Measurements from ENCODE around the gene ADAMTS8. TPM values are rescaled to one million over a fixed set of nuclear protein-coding genes. Genes with fewer than 3 reads are reported as not detected.

ADAMTS8 gene
- total RNA-seq, 2 experiments from 2014 or later = not detected

Other genes with a start within 250 kb of the ADAMTS8 start
- gene ZBTB44, start 113.7 kb downstream of the ADAMTS8 start, total RNA-seq = 10 to 100 TPM; 43.0 to 43.7 TPM
- gene ADAMTS15, start 20.0 kb upstream of the ADAMTS8 start, total RNA-seq = not detected

Measured in activated CD8-positive, alpha-beta T cell treated with anti-CD3 and anti-CD28 coated beads for 36 hours (primary cell).